HEK293 (cell line): Measurements from ENCODE around the gene APOL1.

Experiments
- BCL11A ChIP-seq: fragments of 450-650 bp; formaldehyde crosslinking; IDR thresholded peaks from 2 replicates; pipeline ENCODE4 v1.5.1; 2016; ENCODE audit warnings: low read depth, missing biosample characterization, missing genetic modification characterization
- REST ChIP-seq: fragments of 450-650 bp; formaldehyde crosslinking; IDR thresholded peaks from 2 replicates; pipeline ENCODE4 v1.5.1; 2016; ENCODE audit warnings: missing biosample characterization, missing genetic modification characterization
- TCF7L2 ChIP-seq: IDR thresholded peaks from 2 replicates; pipeline ENCODE4 v1.6.1; 2011; ENCODE audit warnings: low read depth, mild to moderate bottlenecking, inconsistent platforms, low read length, moderate library complexity, borderline replicate concordance
- YY1 ChIP-seq: fragments of 450-650 bp; formaldehyde crosslinking; IDR thresholded peaks from 2 replicates; pipeline ENCODE4 v1.5.1; 2018; ENCODE audit warnings: missing biosample characterization, missing genetic modification characterization
- ZBTB21 ChIP-seq: fragments of 450-650 bp; formaldehyde crosslinking; IDR thresholded peaks from 2 replicates; pipeline ENCODE4 v1.5.1; 2017; ENCODE audit warnings: missing biosample characterization, missing genetic modification characterization
- ZBTB7A ChIP-seq: fragments of 450-650 bp; formaldehyde crosslinking; IDR thresholded peaks from 2 replicates; pipeline ENCODE4 v1.5.1; 2016; ENCODE audit warnings: low read depth, missing biosample characterization, missing genetic modification characterization
- ZNF138 ChIP-seq: fragments of 450-650 bp; formaldehyde crosslinking; IDR thresholded peaks from 2 replicates; pipeline ENCODE4 v1.5.1; 2016; ENCODE audit warnings: missing biosample characterization, missing genetic modification characterization, borderline replicate concordance
- ZNF146 ChIP-seq: fragments of 450-650 bp; formaldehyde crosslinking; IDR thresholded peaks from 2 replicates; pipeline ENCODE4 v1.5.1; 2016; ENCODE audit warnings: missing biosample characterization, missing genetic modification characterization
- ZNF24 ChIP-seq: fragments of 450-650 bp; formaldehyde crosslinking; IDR thresholded peaks from 2 replicates; pipeline ENCODE4 v1.5.1; 2016; ENCODE audit warnings: missing biosample characterization, missing genetic modification characterization
- ZNF274 ChIP-seq, 2 experiments: fragments of 200-500 bp in 1 of 2; fragments of 450-650 bp in 1 of 2; sonication (Bioruptor generic) in 1 of 2; formaldehyde crosslinking in 1 of 2; IDR thresholded peaks; 2 replicates each; pipeline versions ENCODE4 v1.5.1 to v1.6.1; 2014 to 2016; ENCODE audit warnings: borderline replicate concordance in 1 of 2, inconsistent platforms in 1 of 2, low read length in 1 of 2, missing biosample characterization in 1 of 2, missing genetic modification characterization in 1 of 2
- ZNF449 ChIP-seq: fragments of 450-650 bp; formaldehyde crosslinking; IDR thresholded peaks from 2 replicates; pipeline ENCODE4 v1.5.1; 2017; ENCODE audit warnings: missing biosample characterization, mild to moderate bottlenecking, missing genetic modification characterization, moderate library complexity
- TF ChIP-seq, protein P1 (sequence below): fragments of 450-650 bp; formaldehyde crosslinking; IDR thresholded peaks from 2 replicates; pipeline ENCODE4 v1.5.1; 2016; ENCODE audit warnings: missing biosample characterization, missing genetic modification characterization
- TF ChIP-seq, protein P2 (sequence below): fragments of 450-650 bp; formaldehyde crosslinking; IDR thresholded peaks from 2 replicates; pipeline ENCODE4 v1.5.1; 2016; ENCODE audit warnings: missing biosample characterization, missing genetic modification characterization

DNA sequence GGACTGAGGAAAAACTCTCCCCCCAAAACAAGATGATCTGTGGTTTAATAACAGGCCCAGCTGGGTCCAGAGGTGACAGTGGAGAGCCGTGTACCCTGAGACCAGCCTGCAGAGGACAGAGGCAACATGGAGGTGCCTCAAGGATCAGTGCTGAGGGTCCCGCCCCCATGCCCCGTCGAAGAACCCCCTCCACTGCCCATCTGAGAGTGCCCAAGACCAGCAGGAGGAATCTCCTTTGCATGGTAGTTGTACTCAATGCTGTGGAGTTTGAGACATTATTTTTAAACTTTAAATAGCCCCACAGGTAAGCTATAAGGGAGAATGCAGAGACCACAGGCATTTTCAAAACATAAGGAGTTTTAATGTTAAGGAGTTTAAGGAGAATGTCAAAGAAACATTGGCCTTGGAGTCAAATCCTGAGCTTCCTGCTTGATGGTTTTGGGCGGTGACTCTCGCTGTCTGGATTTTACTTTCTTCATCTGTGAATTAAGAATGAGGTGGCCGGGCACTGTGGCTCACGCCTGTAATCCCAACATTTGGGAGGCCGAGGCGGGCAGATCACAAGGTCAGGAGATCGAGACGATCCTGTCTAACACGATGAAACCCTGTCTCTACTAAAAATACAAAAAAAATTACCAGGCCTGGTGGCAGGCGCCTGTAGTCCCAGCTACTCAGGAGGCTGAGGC, 6.8 kb downstream of the APOL1 start:
- TF ChIP-seq, protein P1, sequence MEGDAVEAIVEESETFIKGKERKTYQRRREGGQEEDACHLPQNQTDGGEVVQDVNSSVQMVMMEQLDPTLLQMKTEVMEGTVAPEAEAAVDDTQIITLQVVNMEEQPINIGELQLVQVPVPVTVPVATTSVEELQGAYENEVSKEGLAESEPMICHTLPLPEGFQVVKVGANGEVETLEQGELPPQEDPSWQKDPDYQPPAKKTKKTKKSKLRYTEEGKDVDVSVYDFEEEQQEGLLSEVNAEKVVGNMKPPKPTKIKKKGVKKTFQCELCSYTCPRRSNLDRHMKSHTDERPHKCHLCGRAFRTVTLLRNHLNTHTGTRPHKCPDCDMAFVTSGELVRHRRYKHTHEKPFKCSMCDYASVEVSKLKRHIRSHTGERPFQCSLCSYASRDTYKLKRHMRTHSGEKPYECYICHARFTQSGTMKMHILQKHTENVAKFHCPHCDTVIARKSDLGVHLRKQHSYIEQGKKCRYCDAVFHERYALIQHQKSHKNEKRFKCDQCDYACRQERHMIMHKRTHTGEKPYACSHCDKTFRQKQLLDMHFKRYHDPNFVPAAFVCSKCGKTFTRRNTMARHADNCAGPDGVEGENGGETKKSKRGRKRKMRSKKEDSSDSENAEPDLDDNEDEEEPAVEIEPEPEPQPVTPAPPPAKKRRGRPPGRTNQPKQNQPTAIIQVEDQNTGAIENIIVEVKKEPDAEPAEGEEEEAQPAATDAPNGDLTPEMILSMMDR (tag by site-specific recombination) = no peak
- TF ChIP-seq BCL11A = no peak
- no peak for TF ChIP-seq ZBTB7A
- no peak for TF ChIP-seq ZNF24 (tag by site-specific recombination)
- TF ChIP-seq ZNF146 (tag by site-specific recombination) = no peak
- no peak for TF ChIP-seq REST (tag by site-specific recombination)
- no peak for TF ChIP-seq ZNF274 (IDR thresholded peaks at IDR 0.05; ENCODE audit: low read length)
- TF ChIP-seq ZNF274 (tag by site-specific recombination; IDR thresholded peaks at IDR 0.05; ENCODE audit: borderline replicate concordance) = no peak
- TF ChIP-seq ZBTB21 = no peak
- no peak for TF ChIP-seq TCF7L2
- TF ChIP-seq YY1 = no peak
- no peak for TF ChIP-seq ZNF449 (tag by site-specific recombination)
- no peak for TF ChIP-seq ZNF138 (tag by site-specific recombination)
- TF ChIP-seq, protein P2, sequence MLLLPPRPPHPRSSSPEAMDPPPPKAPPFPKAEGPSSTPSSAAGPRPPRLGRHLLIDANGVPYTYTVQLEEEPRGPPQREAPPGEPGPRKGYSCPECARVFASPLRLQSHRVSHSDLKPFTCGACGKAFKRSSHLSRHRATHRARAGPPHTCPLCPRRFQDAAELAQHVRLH (tag by site-specific recombination) = no peak
